ENCODE measurements around the gene GAPT.

DNA sequence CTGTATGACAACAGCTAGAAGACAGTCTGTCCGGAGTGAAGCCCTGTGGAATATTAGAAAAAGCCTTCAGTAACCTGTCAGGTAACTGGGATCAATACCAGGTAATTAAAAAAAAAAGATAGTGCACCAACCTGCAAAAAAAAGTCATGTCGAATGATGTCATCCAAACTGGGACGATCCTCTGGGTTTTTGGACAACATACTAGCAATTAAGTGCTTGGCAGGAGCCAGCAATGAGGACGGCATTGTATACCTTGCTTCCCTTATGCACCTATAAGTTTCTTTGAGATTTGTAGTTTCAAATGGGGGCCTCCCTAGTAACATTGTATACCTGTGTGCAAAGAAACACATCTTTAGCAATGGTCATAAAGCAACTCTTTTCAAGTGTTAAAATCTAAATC lies 34.2 kb upstream of the GAPT start:
- TF ChIP-seq, protein P1, sequence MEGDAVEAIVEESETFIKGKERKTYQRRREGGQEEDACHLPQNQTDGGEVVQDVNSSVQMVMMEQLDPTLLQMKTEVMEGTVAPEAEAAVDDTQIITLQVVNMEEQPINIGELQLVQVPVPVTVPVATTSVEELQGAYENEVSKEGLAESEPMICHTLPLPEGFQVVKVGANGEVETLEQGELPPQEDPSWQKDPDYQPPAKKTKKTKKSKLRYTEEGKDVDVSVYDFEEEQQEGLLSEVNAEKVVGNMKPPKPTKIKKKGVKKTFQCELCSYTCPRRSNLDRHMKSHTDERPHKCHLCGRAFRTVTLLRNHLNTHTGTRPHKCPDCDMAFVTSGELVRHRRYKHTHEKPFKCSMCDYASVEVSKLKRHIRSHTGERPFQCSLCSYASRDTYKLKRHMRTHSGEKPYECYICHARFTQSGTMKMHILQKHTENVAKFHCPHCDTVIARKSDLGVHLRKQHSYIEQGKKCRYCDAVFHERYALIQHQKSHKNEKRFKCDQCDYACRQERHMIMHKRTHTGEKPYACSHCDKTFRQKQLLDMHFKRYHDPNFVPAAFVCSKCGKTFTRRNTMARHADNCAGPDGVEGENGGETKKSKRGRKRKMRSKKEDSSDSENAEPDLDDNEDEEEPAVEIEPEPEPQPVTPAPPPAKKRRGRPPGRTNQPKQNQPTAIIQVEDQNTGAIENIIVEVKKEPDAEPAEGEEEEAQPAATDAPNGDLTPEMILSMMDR (IDR thresholded peaks at IDR 0.05), result no peak
- TF ChIP-seq POLR2A (IDR thresholded peaks at IDR 0.05), result no peak
